ENCODE measurements around the gene G6PC1.
"Not testable (repeated sequence)": the region's sequence is repeated elsewhere in the genome, so short reads cannot be mapped to it uniquely, and the experiment has no call there.

The G6PC1 gene

DNA sequence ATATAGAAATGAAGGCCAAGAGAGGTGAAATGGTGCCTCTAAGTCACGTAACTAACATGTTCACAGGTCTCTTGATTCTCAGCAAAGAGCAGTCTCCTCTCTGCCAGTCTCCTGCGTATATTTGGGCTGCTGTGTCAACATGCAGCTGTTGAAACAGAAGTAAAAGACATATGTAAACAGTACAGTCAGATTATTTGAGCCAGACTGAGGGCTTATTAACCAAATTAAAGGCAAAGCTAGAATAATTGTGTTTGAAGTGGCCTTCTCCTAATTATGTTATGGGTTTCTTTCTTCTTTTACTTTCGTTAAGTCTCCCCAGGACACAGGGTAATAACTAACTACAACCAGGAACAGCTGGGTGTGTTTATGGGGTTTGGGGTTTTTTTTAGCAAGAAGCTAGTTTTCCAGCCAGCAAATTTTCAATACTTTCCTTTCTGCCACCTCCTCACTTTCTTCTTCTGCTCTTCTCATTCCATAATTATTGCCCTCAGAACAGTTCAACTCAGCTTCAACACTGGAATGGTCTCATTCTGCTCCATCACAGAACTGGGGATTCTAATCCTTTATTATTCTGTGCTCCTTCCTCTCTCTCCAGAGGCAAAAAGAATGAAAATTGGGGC is 18.4 kb downstream of the G6PC1 start (continued):
- TF ChIP-seq, protein P1, sequence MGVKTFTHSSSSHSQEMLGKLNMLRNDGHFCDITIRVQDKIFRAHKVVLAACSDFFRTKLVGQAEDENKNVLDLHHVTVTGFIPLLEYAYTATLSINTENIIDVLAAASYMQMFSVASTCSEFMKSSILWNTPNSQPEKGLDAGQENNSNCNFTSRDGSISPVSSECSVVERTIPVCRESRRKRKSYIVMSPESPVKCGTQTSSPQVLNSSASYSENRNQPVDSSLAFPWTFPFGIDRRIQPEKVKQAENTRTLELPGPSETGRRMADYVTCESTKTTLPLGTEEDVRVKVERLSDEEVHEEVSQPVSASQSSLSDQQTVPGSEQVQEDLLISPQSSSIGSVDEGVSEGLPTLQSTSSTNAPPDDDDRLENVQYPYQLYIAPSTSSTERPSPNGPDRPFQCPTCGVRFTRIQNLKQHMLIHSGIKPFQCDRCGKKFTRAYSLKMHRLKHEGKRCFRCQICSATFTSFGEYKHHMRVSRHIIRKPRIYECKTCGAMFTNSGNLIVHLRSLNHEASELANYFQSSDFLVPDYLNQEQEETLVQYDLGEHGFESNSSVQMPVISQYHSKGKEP (tag by site-specific recombination; IDR thresholded peaks at IDR 0.05), result peak; percentile 30; the same call in 1 of the 2 replicates
- TF ChIP-seq ZNF140 (tag by site-specific recombination; IDR thresholded peaks at IDR 0.05) (no peak), ZNF121 (tag by site-specific recombination; IDR thresholded peaks at IDR 0.05) (no peak), ZNF394 (tag by site-specific recombination; IDR thresholded peaks at IDR 0.05; ENCODE audit: borderline replicate concordance) (no peak)

DNA sequence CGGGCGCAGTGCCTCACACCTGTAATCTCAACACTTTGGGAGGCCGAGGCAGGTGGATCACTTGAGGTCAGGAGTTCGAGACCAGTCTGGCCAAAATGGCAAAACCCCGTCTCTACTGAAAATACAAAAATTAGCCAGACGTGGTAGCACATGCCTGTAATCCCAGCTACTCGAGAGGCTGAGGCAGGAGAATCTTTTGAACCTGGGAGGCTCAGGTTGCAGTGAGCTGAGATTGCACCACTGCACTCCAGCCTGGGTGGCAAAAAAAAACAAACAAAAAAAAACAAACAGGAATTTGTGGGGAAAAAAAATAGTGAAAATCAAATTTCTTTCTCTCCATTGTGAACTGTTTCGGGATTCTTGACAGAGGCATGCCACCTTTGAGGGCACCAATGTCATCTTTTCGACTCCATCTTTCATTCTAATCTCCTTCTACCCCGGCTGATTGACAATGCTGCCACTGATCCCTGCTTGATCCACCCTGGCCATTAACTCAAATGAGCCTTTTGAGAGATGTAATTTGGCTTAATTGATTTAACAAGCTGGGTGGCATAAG is 19.0 kb downstream of the G6PC1 start:
- H3K4me1 ChIP-seq (ENCODE audit: control insufficient read depth, insufficient read depth, low read length), result peaks cover 11% of the 10 kb centered on the region
- H3K27ac ChIP-seq (ENCODE audit: extremely low read depth, low read depth, low read length); H3K4me3 ChIP-seq (ENCODE audit: low read depth, low read length); H3K9me3 ChIP-seq (ENCODE audit: control insufficient read depth, insufficient read depth, low read depth, low read length); H3K36me3 ChIP-seq (ENCODE audit: control insufficient read depth in 2 of 2, insufficient read depth in 1 of 2, low read length in 2 of 2): not testable (repeated sequence)
- POLR2A ChIA-PET, result interaction anchor here (1.0 to 1.5 kb wide), 2 partner anchors 14 to 83 kb away, joined by 3 read pairs; no protein-coding TSS in a partner anchor
- TF ChIP-seq GLIS1 (tag by site-specific recombination; IDR thresholded peaks at IDR 0.05) (0 out of 2 replicates have a peak, but pooled peaks have one; percentile 16), GFI1B (tag by site-specific recombination; IDR thresholded peaks at IDR 0.05) (0 out of 2 replicates have a peak, but pooled peaks have one; percentile 10), OSR2 (tag by site-specific recombination; IDR thresholded peaks at IDR 0.05) (peak; percentile 66; the same call in 1 of the 2 replicates)
- TF ChIP-seq, protein P2, sequence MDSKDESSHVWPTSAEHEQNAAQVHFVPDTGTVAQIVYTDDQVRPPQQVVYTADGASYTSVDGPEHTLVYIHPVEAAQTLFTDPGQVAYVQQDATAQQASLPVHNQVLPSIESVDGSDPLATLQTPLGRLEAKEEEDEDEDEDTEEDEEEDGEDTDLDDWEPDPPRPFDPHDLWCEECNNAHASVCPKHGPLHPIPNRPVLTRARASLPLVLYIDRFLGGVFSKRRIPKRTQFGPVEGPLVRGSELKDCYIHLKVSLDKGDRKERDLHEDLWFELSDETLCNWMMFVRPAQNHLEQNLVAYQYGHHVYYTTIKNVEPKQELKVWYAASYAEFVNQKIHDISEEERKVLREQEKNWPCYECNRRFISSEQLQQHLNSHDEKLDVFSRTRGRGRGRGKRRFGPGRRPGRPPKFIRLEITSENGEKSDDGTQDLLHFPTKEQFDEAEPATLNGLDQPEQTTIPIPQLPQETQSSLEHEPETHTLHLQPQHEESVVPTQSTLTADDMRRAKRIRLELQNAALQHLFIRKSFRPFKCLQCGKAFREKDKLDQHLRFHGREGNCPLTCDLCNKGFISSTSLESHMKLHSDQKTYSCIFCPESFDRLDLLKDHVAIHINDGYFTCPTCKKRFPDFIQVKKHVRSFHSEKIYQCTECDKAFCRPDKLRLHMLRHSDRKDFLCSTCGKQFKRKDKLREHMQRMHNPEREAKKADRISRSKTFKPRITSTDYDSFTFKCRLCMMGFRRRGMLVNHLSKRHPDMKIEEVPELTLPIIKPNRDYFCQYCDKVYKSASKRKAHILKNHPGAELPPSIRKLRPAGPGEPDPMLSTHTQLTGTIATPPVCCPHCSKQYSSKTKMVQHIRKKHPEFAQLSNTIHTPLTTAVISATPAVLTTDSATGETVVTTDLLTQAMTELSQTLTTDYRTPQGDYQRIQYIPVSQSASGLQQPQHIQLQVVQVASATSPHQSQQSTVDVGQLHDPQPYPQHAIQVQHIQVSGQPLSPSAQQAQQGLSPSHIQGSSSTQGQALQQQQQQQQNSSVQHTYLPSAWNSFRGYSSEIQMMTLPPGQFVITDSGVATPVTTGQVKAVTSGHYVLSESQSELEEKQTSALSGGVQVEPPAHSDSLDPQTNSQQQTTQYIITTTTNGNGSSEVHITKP (tag by site-specific recombination; IDR thresholded peaks at IDR 0.05), result peak; percentile 96
- CTCF ChIA-PET, result interaction anchor here (0.5 to 4.1 kb wide), 6 partner anchors 9 to 78 kb away, joined by 3 to 19 read pairs (median 4); partner anchors contain the start of genes AOC2 and RPL27

DNA sequence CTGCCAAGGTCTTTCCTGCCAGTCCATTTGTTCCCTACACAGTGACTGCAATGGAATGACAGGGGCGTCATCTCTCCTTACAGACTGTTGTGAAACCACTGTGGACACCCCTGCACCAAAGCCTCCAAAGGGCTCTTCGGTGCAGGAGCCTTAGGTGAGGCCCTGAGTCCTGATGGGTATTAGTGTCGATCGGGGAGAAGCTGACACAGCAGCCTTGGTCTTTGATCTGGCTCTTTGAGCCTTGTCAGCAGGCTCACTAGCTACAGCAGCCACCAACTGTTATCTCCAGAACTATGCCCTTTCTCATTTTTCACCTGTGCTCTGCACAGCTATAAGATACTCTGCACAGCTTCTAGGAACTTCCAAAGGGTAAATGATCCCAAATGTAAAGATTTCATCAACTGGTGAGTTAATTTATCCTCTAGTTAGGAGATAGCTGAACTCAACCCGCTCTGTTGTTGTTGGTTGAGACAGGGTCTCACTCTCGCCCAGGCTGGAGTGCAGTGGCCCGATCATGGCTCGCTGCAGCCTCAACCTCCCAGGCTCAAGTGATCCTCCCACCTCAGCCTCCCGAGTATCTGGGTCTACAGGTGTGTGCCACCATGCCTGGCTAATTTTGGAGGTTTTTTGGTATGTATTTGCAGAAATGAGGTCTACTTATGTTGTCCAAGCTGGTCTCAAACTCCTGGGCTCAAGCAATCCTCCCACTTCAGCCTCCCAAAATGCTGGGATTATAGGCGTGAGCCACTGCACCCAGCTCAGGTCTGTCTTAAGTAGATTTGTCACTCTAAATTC is 19.7 kb downstream of the G6PC1 start:
- H3K27ac ChIP-seq (ENCODE audit: extremely low read depth, low read depth, low read length), result no peak overlapping the region
- CTCF ChIA-PET, result interaction anchor here (1.5 to 4.1 kb wide), 2 partner anchors 9 to 77 kb away, joined by 10 to 19 read pairs; partner anchors contain the start of gene AOC2
- POLR2A ChIA-PET, result interaction anchor here (1.0 kb wide), 1 partner anchor 84 kb away, joined by 3 read pairs; no protein-coding TSS in a partner anchor

DNA sequence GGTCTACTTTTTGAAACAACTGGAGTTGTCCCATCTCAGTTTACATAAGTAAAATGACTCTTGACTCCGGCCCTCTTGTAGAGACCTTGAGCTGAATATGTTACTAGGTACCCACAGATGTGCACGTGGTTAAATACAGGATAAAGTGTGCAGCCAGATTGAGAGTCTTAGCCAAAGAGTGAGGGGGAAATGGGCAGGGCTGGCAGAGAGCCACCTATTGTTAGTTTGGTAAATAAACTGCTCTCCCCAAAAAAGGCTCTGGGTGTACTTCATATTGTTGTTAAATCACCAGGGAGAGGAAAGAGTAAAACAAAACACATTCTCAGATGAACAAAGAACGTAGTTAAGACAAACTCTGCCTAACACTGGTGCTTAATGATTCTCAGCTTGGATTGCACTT is 20.3 kb downstream of the G6PC1 start:
- ChIA-PET CTCF (interaction anchor here (1.5 to 4.1 kb wide), 2 partner anchors 8 to 78 kb away, joined by 10 to 19 read pairs; partner anchors contain the start of gene AOC2), POLR2A (no interaction called here)
- Histone ChIP-seq H3K9me3 (ENCODE audit: control insufficient read depth, insufficient read depth, low read depth, low read length) (no peaks in the 10 kb centered on the region), H3K27ac (ENCODE audit: extremely low read depth, low read depth, low read length) (no peak overlapping the region), H3K4me1 (ENCODE audit: control insufficient read depth, insufficient read depth, low read length) (peaks cover 11% of the 10 kb centered on the region), H3K4me3 (ENCODE audit: low read depth, low read length) (no peak overlapping the region), H3K36me3 (ENCODE audit: control insufficient read depth in 2 of 2, insufficient read depth in 1 of 2, low read length in 2 of 2) (no peaks in the 10 kb centered on the region)
- TF ChIP-seq ZBTB7A (tag by site-specific recombination; IDR thresholded peaks at IDR 0.05; ENCODE audit: low read depth) (no peak), ZNF600 (tag by site-specific recombination; IDR thresholded peaks at IDR 0.05) (no peak), ZNF155 (tag by site-specific recombination; IDR thresholded peaks at IDR 0.05) (no peak), ZNF654 (tag by site-specific recombination; IDR thresholded peaks at IDR 0.05; ENCODE audit: low read depth) (no peak), ZNF747 (tag by site-specific recombination; IDR thresholded peaks at IDR 0.05) (no peak)
- TF ChIP-seq, protein P3, sequence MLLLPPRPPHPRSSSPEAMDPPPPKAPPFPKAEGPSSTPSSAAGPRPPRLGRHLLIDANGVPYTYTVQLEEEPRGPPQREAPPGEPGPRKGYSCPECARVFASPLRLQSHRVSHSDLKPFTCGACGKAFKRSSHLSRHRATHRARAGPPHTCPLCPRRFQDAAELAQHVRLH (tag by site-specific recombination; IDR thresholded peaks at IDR 0.05), result no peak

More for the DNA sequence above, 19.7 kb downstream of the G6PC1 start:
- peaks cover 11% of the 10 kb centered on the region for H3K4me1 ChIP-seq (ENCODE audit: control insufficient read depth, insufficient read depth, low read length)
- no peak overlapping the region for H3K4me3 ChIP-seq (ENCODE audit: low read depth, low read length)
- no peaks in the 10 kb centered on the region for H3K9me3 ChIP-seq (ENCODE audit: control insufficient read depth, insufficient read depth, low read depth, low read length)
- TF ChIP-seq SCRT2 (tag by site-specific recombination; IDR thresholded peaks at IDR 0.05) (peak; percentile 9; the same call in 1 of the 2 replicates), ZNF394 (tag by site-specific recombination; IDR thresholded peaks at IDR 0.05; ENCODE audit: borderline replicate concordance) (no peak; the same call in 1 of the 2 replicates), TCF7L2 (IDR thresholded peaks at IDR 0.05; ENCODE audit: borderline replicate concordance, low read depth, low read length) (no peak)
- no peaks in the 10 kb centered on the region for H3K36me3 ChIP-seq (ENCODE audit: control insufficient read depth in 2 of 2, insufficient read depth in 1 of 2, low read length in 2 of 2)
